Myocyte (in vitro differentiated cells): ENCODE results near the gene SLC11A1. TPM values are rescaled to one million over a fixed set of nuclear protein-coding genes. Genes with fewer than 3 reads are reported as not detected.
A peak's percentile ranks its signal among the peaks of the same experiment; 100 is the strongest.

ENCODE experiments used
- DNase-seq: peaks from one replicate; pipeline ENCODE4 v3.0.0-alpha.2; 2012; ENCODE audit warnings: low read depth
- total RNA-seq: library from RNA; depleted of rRNA; stranded (reverse); fragments of >200 nt; gene quantifications from 2 replicates; pipeline ENCODE4 v1.2.3, GENCODE V29; 2014

SLC11A1 gene
- total RNA-seq, 1 donor from 2014 or later, result 0.03 TPM

DNA sequence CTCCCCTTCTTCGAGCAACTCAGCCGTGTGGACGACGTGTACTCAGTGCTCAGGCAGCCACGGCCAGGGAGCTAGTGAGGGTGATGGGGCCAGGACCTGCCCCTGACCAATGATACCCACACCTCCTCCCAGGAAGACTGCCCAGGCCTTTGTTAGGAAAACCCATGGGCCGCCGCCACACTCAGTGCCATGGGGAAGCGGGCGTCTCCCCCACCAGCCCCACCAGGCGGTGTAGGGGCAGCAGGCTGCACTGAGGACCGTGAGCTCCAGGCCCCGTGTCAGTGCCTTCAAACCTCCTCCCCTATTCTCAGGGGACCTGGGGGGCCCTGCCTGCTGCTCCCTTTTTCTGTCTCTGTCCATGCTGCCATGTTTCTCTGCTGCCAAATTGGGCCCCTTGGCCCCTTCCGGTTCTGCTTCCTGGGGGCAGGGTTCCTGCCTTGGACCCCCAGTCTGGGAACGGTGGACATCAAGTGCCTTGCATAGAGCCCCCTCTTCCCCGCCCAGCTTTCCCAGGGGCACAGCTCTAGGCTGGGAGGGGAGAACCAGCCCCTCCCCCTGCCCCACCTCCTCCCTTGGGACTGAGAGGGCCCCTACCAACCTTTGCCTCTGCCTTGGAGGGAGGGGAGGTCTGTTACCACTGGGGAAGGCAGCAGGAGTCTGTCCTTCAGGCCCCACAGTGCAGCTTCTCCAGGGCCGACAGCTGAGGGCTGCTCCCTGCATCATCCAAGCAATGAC, 22.4 kb downstream of the SLC11A1 start:
- DNase-seq, result peak; percentile 18

- DNase-seq, result no peak
These were observed 23.1 kb downstream of the SLC11A1 start for GRCh38 chr2:218405086-218405745.

- peak; percentile 26 for DNase-seq
These were observed 23.7 kb downstream of the SLC11A1 start for GRCh38 chr2:218405746-218406208.

DNA sequence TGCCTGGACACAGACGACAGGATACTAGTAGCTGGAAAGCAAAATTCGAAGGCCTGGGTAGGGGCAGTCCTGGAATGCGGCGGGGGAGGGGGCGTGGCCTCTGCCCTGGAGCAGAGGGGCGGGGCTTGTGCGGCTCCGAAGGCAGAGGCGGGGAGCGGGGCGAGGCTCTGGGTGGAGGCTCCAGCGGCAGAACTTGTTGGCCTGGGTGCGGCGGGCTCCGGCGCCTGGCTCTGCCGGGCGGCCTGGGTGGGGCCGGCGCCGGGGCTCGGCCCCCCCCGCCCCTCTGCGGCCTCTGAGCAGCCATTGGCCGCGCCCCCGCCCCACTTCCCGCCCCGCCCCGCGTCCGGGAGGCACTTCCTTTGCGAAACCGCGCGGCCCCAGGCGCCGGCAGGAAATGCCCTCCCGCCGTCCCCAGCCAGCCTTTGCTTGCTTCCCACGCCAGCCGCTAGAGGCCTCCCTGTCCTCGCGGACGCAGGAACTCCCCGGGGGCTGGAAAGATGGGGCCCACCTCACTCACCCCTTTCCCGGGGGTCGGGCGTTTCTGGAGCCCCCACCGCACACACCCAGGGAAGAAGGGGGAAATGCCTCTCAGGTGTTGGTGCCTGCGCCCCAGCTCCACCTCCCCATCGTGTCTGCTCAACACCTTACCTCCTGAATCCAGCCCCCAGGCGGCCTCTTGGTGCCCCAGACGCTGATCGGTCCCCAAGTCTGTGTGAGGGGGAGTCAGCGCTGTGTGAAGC, 24.3 kb downstream of the SLC11A1 start:
- peak; percentile 95 for DNase-seq

DNA sequence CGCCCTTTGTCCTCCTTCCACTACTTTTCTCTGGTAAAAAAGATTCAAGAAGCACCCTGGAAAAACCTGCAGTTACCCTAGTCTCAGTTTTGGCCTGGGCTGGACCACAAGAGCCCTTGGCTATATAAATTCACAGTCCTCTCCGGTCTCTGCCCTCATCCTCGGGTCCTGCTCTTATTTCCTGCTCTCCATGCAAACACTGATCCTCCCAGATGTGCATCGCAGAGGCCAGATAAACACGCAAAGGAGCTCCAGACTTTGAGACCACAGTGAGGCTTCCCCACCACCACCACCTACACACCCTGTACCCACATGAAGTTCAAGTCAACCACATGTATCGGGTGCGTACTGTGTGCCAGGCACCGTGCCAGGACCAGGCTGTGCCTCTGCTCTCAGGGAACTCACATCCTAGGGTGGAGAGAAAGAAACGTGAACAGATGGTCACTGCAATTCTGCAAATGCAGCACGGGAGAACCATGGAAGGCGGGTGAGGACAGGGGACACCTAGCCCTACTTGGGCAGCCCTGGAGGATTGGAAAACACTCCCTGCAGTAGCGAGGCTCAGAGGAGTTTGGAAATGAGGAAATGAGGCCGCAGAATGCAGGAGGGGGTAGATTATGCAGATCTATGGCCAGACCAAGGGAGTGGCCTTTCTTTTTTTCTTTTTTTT, 25.0 kb downstream of the SLC11A1 start:
- DNase-seq, result peak; percentile 80

DNA sequence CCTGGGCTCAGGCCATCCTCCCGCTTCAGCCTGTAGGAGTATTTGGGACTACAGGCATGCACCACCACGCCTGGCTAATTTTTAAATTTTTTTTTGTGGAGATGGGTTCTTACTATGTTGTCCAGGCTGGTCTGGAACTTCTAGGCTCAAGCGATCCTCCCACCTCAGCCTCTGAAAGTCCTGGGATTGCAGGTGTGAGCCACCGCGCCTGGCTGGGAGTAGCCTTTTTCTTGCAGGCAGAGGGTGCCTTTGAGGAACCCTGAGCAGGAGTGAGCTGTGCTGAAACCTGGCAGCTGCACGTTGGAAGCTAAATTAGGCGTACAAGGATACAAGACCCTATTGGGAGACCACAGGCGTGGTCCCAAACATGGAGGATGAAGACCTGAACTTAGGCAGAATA, 25.6 kb downstream of the SLC11A1 start:
- DNase-seq, result no peak

DNA sequence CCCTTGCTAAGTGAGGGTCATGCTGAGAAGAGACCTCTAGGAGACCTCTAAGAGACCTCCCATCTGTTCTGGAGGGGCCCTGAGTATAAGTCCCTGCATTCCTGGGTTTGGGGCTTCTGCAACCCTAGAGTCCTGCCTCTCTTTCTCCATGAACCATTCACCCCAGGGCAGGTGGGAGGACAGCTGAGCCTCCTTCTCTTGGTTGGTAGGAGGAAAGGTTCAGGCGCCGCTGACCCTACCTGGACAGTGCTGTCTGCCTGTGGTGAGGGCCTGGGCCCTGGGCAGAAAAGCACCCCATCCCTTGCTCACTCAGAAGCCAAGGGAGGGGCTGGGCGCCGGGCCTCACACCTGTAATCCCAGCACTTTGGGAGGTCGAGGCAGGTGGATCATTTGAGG, 36.2 kb downstream of the SLC11A1 start:
- DNase-seq, result no peak

DNA sequence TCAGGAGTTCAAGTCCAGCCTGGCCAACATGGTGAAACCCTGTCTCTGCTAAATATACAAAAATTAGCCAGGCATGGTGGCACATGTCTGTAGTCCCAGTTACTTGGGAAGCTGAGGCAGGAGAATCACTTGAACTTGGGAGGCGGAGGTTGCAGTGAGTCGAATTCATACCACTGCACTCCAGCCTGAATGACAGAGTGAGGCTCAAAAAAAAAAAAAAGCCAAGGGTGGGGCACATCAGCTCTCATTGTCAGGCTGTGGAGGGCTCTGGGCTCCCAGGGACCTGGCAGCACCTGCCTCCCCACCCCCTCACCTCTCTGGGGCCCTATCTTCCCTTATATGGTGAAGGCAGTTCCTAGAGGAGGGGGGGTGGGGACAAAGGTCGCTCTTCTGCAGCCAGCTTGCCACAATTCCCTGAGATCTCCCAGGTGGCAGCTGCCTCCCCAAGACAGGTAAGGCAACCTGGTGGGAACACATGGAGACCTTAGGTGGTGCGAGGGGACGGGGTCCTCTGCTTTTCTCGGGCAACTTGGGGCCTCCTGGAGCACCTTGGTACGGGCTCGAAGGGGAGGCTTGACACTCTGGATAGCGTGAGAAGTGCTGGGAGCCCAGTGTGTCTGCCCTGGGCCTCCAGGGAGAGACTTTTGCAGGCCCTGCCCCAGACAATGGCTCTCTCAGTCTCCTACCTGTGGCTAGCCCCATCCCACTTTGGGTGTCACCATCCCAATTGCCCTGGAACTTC, 36.8 kb downstream of the SLC11A1 start, which contains the start of gene VIL1:
Gene VIL1 (plus strand): TSS at position 407 of the 742 bp plus-strand sequence. CDS start 4,656 bp downstream, outside the sequence.
- DNase-seq, result no peak

GRCh38 chr2:218419630-218420216, 37.6 kb downstream of the SLC11A1 start:
- DNase-seq, result no peak

GRCh38 chr2:218421027-218421426, 39.0 kb downstream of the SLC11A1 start:
- no peak for DNase-seq

- DNase-seq, result no peak
These were observed 40.5 kb downstream of the SLC11A1 start for GRCh38 chr2:218422403-218423086.

DNA sequence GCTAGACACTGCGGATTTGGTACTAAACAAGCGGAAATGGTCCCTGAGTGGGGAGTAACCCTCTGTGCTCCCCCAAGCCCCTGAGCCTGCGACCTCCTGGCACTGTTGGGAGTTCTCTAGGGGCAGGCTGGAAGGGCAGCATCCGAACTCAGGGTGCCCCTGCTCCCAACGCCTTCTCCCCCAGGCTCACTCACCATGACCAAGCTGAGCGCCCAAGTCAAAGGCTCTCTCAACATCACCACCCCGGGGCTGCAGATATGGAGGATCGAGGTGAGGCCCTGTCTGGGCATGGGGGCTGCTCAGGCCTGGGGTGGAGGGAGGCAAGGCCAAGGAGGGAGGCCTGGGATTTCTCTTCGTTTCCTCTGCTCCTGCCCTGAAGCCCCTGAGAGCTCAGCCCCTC, 41.5 kb downstream of the SLC11A1 start:
- DNase-seq, result no peak

DNA sequence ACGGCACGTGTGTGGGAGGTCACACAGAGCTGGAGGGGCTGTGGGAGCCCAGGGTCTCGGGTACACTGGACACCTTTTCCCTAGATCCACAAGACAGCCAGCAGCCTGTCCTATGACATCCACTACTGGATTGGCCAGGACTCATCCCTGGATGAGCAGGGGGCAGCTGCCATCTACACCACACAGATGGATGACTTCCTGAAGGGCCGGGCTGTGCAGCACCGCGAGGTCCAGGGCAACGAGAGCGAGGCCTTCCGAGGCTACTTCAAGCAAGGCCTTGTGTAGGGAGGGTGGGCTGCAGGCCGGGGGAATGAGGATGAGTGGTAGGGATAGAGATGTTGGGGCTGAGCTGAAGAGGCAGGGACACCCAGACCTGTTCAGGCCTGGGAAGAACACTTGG, 43.5 kb downstream of the SLC11A1 start:
- no peak for DNase-seq

DNA sequence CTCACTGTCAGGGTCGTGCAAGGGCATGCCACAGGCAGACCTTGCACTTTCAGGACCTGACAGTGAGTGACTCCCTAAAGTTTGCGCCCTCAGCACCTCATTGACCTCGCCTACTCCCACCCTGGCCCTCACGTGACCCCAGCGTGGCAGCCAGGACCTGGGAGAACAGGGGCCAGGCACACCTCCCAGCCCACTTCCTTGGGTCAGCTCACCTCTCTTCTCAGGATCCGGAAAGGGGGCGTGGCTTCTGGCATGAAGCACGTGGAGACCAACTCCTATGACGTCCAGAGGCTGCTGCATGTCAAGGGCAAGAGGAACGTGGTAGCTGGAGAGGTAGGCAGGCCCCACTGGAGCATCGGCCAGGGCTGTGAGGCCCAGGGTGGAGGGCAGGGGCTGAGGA, 45.7 kb downstream of the SLC11A1 start:
- no peak for DNase-seq

- no peak for DNase-seq
These were observed 46.9 kb downstream of the SLC11A1 start for GRCh38 chr2:218428846-218429558.

GRCh38 chr2:218429911-218430692, 48.0 kb downstream of the SLC11A1 start:
- DNase-seq, result no peak

- DNase-seq, result no peak
These were observed 48.6 kb downstream of the SLC11A1 start for GRCh38 chr2:218430721-218431120.

DNA sequence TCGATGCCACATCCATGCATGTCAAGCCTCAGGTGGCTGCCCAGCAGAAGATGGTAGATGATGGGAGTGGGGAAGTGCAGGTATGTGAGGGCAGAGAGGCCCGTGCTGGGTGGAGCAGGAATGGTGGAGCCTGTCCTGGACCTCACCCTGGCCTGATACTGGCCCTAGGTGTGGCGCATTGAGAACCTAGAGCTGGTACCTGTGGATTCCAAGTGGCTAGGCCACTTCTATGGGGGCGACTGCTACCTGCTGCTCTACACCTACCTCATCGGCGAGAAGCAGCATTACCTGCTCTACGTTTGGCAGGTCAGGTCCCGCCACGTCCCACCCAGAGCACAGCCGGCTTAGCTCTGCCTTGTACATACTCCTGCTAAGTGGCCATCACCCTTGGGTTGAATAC, 49.8 kb downstream of the SLC11A1 start:
- no peak for DNase-seq
